OCI-LY3 (cell line): ENCODE data around the gene TRPM1.

Source experiments
- H2AFZ ChIP-seq: fragments of 200-600, 300-600 bp; shearing (Covaris generic); 2 replicates; pipeline ENCODE4 v1.6.0; 2014; ENCODE audit warnings: antibody characterized with exemption, low read depth, low read length
- H3K27ac ChIP-seq: fragments of 200-600, 300-600 bp; sonication (generic); 2 replicates; pipeline ENCODE4 v1.5.1; 2014; ENCODE audit warnings: mild to moderate bottlenecking, low read length, moderate library complexity, mixed read lengths
- H3K27me3 ChIP-seq: fragments of 200-600, 300-600 bp; sonication (generic); 2 replicates; pipeline ENCODE4 v1.6.1; 2014; ENCODE audit warnings: low read depth, low read length, mixed read lengths
- H3K36me3 ChIP-seq: fragments of 200-600, 300-600 bp; sonication (generic); replicated peaks from 2 replicates; pipeline ENCODE3; 2014; ENCODE audit warnings: low read depth, low read length, mixed read lengths
- H3K4me1 ChIP-seq: fragments of 300-600, 200-600 bp; sonication (generic); 2 replicates; pipeline ENCODE4 v1.6.1; 2014; ENCODE audit warnings: low read length, mixed read lengths
- H3K4me2 ChIP-seq: fragments of 200-600, 300-600 bp; sonication (generic); 2 replicates; pipeline ENCODE4 v1.6.1; 2014; ENCODE audit warnings: low read length, mixed read lengths
- H3K4me3 ChIP-seq: fragments of 300-600, 200-600 bp; sonication (generic); 2 replicates; pipeline ENCODE4 v1.5.1; 2014; ENCODE audit warnings: antibody characterized with exemption, mild to moderate bottlenecking, low read length, moderate library complexity
- H3K79me2 ChIP-seq: fragments of 300-600, 200-600 bp; shearing (Covaris generic); 2 replicates; pipeline ENCODE4 v1.6.1; 2014; ENCODE audit warnings: mild to moderate bottlenecking, low read length, mixed read lengths
- H3K9ac ChIP-seq: fragments of 300-600, 200-600 bp; shearing (Covaris generic); 2 replicates; pipeline ENCODE4 v1.6.0; 2014; ENCODE audit warnings: mild to moderate bottlenecking, low read length, moderate library complexity
- H3K9me3 ChIP-seq: fragments of 200-600, 300-600 bp; shearing (Covaris generic); 2 replicates; pipeline ENCODE4 v1.6.1; 2014; ENCODE audit warnings: low read length, mixed read lengths; ENCODE audit not compliant: insufficient read depth
- H4K20me1 ChIP-seq: fragments of 200-600, 300-600 bp; sonication (generic); 2 replicates; pipeline ENCODE4 v1.6.1; 2016; ENCODE audit warnings: low read length, mixed read lengths; ENCODE audit not compliant: insufficient read depth
- CTCF ChIP-seq: fragments of 200-600, 300-600 bp; sonication (generic); IDR thresholded peaks from 2 replicates; pipeline ENCODE4 v1.5.1; 2014; ENCODE audit warnings: antibody characterized with exemption, low read length, low read depth
- EZH2phosphoT487 ChIP-seq: fragments of 200-600 bp; shearing (Covaris generic); IDR thresholded peaks from 2 replicates; pipeline ENCODE4 v1.6.1; 2018; ENCODE audit warnings: antibody characterized with exemption, mixed run types, low read depth

Gene TRPM1

DNA sequence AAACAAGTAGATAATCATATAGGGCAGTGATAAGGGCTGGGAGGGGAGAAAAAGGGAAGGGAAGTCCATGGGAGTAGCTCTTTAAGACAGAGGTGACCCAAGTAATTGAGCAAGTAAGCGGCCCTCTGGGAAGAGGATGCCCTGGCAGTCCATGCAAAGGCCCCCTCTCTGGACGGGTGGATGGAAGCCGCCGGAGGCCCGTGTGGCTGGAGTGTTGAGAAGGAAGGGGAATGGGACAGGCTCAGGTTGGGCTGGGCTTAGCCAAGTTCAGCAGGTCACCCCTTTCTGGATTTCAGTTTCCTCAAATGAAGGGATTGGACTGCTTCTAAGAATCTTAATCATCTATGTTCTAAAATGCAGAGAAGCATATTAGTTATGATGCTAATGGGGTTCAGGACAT lies 32.4 kb upstream of the TRPM1 start:
- Histone ChIP-seq H2AFZ (no peak overlapping the region), H3K9ac (no peak overlapping the region), H3K4me2 (no peak overlapping the region), H4K20me1 (no peaks in the 10 kb centered on the region), H3K27me3 (no peaks in the 10 kb centered on the region), H3K9me3 (peaks cover 6% of the 10 kb centered on the region; the same call in 1 of the 2 replicates), H3K27ac (no peak overlapping the region), H3K36me3 (peaks cover 5% of the 10 kb centered on the region), H3K4me3 (no peak overlapping the region), H3K4me1 (peaks cover 13% of the 10 kb centered on the region), H3K79me2 (no peaks in the 10 kb centered on the region)
- no peak for TF ChIP-seq CTCF
- TF ChIP-seq EZH2phosphoT487, result no peak

GRCh38 chr15:31131853-31132375 lies 30.4 kb upstream of the TRPM1 start:
- Histone ChIP-seq H3K9ac (no peak overlapping the region), H3K27me3 (no peaks in the 10 kb centered on the region), H3K27ac (no peak overlapping the region), H3K79me2 (no peaks in the 10 kb centered on the region), H3K4me1 (peaks cover 17% of the 10 kb centered on the region), H3K4me3 (no peak overlapping the region), H3K4me2 (no peak overlapping the region), H2AFZ (no peak overlapping the region), H4K20me1 (no peaks in the 10 kb centered on the region), H3K36me3 (peaks cover 5% of the 10 kb centered on the region), H3K9me3 (peaks cover 6% of the 10 kb centered on the region; the same call in 1 of the 2 replicates)
- no peak for TF ChIP-seq CTCF
- TF ChIP-seq EZH2phosphoT487, result no peak

DNA sequence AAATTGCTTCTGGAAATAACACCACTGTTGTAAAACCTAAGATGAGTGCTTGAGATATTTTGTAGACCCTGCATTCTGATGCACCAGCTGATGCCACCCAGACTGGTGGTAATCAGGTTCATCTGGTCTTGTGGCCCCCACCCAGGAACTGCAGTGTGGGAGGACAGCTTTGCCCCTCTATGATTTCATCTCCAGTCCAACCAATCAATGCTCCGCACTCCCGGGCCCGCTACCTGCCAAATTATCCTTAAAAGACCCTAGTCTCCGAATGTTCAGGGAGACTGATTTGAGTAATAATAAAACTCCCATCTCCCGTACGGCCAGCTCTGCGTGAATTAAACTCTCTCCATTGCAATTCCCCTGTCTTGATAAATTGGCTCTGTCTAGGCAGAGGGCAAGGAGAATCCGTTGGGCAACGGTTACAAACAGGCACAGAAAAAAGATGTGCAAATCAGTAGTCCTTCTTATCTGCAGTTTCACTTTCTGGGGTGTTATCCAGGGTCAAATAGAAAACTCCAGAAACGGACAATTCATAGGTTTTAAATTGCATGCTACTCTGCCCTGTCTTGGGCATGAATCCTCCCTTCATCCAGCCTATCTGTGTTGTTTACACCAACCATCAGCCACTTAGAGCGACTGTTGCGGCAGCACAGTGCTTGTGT lies 29.2 kb upstream of the TRPM1 start:
- no peak overlapping the region for H3K4me3 ChIP-seq
- H2AFZ ChIP-seq, result no peak overlapping the region
- peaks cover 1% of the 10 kb centered on the region for H3K36me3 ChIP-seq

More for the DNA sequence above, 29.2 kb upstream of the TRPM1 start:
- Histone ChIP-seq H3K27ac (no peak overlapping the region), H3K9me3 (peaks cover 6% of the 10 kb centered on the region; the same call in 1 of the 2 replicates), H3K4me2 (no peak overlapping the region), H3K4me1 (peaks cover 15% of the 10 kb centered on the region), H3K9ac (no peak overlapping the region), H3K27me3 (no peaks in the 10 kb centered on the region), H3K79me2 (no peaks in the 10 kb centered on the region), H4K20me1 (no peaks in the 10 kb centered on the region)
- TF ChIP-seq EZH2phosphoT487, result no peak
- no peak for TF ChIP-seq CTCF
